ENCODE results near the gene RALB.

- TF ChIP-seq TP53 (CRISPR knock-in tag; IDR thresholded peaks at IDR 0.05) = no peak
- no peak for TF ChIP-seq SP1 (CRISPR knock-in tag; conservative IDR thresholded peaks at IDR 0.05)
- no peak for TF ChIP-seq CTCF (IDR thresholded peaks at IDR 0.05)
- TF ChIP-seq IRF2 (CRISPR knock-in tag; IDR thresholded peaks at IDR 0.05; ENCODE audit: borderline replicate concordance, low read depth) = no peak
These were observed 55.6 kb downstream of the RALB start for GRCh38 chr2:120308038-120308910.
